ENCODE results near the gene ZBTB45. TPM values are rescaled to one million over a fixed set of nuclear protein-coding genes. Genes with fewer than 3 reads are reported as not detected.
A peak's percentile ranks its signal among the peaks of the same experiment; 100 is the strongest.

Gene ZBTB45
- total and polyA plus RNA-seq, 9 of the 15 experiments (the other 6 are each of a cell fraction or from before 2014, with no cell fraction given), result 0.08 to 16.1 (median 1.8) TPM

DNA sequence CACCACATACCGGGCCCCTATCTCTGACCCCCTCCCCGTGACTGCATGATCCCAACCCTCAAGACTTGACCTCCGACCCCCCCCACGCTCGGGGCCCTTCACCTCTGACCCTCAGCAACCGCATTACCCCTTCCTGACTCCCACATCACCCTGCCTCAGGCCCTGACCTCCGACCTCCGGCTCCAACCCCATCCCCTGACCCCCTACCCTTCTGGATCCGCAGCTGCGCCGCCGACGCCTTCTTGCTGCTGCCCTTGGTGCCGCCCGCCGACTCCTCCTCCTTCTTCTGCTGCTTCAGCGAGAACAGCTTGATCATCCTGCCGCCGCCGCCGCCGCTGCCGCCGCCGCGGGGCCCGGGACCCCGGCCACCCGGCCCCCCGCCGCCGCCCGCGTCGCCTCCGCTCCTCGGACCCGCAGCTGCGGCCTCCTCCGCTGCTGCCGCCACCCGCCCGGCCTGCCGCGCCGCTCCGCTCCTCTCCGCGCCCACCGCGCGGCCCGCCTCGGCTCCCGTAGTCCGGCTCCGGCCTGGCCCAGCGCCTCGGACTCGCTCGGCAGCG is 38.5 kb upstream of the ZBTB45 start, which contains the start of gene UBE2M (continued):
- TF ChIP-seq RBFOX2 (IDR thresholded peaks at IDR 0.05; ENCODE audit: low read depth, low read length) (no peak), NFATC3 (IDR thresholded peaks at IDR 0.05) (no peak), SNRNP70 (optimal IDR thresholded peaks at IDR 0.05; ENCODE audit: low read depth, low read length) (no peak), ZNF561 (CRISPR knock-in tag; conservative IDR thresholded peaks at IDR 0.05) (no peak), ERF (CRISPR knock-in tag; IDR thresholded peaks at IDR 0.05) (no peak), ZKSCAN8 (CRISPR knock-in tag; IDR thresholded peaks at IDR 0.05) (no peak), ZNF239 (CRISPR knock-in tag; IDR thresholded peaks at IDR 0.05) (no peak), ZSCAN32 (CRISPR knock-in tag; IDR thresholded peaks at IDR 0.05) (no peak), NR2C1 (IDR thresholded peaks at IDR 0.05) (peak; percentile 96), NR2C1 (tag; IDR thresholded peaks at IDR 0.05) (peak; percentile 97), EP400 (IDR thresholded peaks at IDR 0.05) (no peak), PHF21A (IDR thresholded peaks at IDR 0.05; ENCODE audit: borderline replicate concordance, low read depth) (no peak), THRAP3 (IDR thresholded peaks at IDR 0.05; ENCODE audit: borderline replicate concordance) (no peak), PURB (CRISPR knock-in tag; IDR thresholded peaks at IDR 0.05; ENCODE audit: low read depth) (no peak), SRF (CRISPR knock-in tag; IDR thresholded peaks at IDR 0.05) (no peak), POLR3A (IDR thresholded peaks at IDR 0.05; ENCODE audit: borderline replicate concordance, extremely low read depth, insufficient read depth, insufficient read length) (no peak), KDM1A (IDR thresholded peaks at IDR 0.05) (peak; percentile 96 to 97), HNRNPH1 (optimal IDR thresholded peaks at IDR 0.05; ENCODE audit: low read depth, low read length) (no peak), TARDBP (IDR thresholded peaks at IDR 0.05) (no peak), ELF4 (CRISPR knock-in tag; IDR thresholded peaks at IDR 0.05) (no peak)
- TF ChIP-seq, protein P1, sequence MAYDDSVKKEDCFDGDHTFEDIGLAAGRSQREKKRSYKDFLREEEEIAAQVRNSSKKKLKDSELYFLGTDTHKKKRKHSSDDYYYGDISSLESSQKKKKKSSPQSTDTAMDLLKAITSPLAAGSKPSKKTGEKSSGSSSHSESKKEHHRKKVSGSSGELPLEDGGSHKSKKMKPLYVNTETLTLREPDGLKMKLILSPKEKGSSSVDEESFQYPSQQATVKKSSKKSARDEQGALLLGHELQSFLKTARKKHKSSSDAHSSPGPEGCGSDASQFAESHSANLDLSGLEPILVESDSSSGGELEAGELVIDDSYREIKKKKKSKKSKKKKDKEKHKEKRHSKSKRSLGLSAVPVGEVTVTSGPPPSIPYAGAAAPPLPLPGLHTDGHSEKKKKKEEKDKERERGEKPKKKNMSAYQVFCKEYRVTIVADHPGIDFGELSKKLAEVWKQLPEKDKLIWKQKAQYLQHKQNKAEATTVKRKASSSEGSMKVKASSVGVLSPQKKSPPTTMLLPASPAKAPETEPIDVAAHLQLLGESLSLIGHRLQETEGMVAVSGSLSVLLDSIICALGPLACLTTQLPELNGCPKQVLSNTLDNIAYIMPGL (CRISPR knock-in tag; IDR thresholded peaks at IDR 0.05), result no peak
- TF ChIP-seq, protein P2, sequence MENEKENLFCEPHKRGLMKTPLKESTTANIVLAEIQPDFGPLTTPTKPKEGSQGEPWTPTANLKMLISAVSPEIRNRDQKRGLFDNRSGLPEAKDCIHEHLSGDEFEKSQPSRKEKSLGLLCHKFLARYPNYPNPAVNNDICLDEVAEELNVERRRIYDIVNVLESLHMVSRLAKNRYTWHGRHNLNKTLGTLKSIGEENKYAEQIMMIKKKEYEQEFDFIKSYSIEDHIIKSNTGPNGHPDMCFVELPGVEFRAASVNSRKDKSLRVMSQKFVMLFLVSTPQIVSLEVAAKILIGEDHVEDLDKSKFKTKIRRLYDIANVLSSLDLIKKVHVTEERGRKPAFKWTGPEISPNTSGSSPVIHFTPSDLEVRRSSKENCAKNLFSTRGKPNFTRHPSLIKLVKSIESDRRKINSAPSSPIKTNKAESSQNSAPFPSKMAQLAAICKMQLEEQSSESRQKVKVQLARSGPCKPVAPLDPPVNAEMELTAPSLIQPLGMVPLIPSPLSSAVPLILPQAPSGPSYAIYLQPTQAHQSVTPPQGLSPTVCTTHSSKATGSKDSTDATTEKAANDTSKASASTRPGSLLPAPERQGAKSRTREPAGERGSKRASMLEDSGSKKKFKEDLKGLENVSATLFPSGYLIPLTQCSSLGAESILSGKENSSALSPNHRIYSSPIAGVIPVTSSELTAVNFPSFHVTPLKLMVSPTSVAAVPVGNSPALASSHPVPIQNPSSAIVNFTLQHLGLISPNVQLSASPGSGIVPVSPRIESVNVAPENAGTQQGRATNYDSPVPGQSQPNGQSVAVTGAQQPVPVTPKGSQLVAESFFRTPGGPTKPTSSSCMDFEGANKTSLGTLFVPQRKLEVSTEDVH (IDR thresholded peaks at IDR 0.05; ENCODE audit: low read depth, partially characterized antibody), result peak; percentile 28
- TF ChIP-seq, protein P3, sequence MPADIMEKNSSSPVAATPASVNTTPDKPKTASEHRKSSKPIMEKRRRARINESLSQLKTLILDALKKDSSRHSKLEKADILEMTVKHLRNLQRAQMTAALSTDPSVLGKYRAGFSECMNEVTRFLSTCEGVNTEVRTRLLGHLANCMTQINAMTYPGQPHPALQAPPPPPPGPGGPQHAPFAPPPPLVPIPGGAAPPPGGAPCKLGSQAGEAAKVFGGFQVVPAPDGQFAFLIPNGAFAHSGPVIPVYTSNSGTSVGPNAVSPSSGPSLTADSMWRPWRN (IDR thresholded peaks at IDR 0.05; ENCODE audit: low read depth), result peak; percentile 68; the same call in 1 of the 2 replicates
- TF ChIP-seq, protein P4, sequence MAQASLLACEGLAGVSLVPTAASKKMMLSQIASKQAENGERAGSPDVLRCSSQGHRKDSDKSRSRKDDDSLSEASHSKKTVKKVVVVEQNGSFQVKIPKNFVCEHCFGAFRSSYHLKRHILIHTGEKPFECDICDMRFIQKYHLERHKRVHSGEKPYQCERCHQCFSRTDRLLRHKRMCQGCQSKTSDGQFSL (CRISPR knock-in tag; IDR thresholded peaks at IDR 0.05), result peak; percentile 85
- TF ChIP-seq, protein P4 (tag; IDR thresholded peaks at IDR 0.05), result peak in 1 of 2 experiments; percentile 72; a peak in 2 of 4 replicates

All from K562 (cell line).